ENCODE results near the gene SPRY1. TPM values are rescaled to one million over a fixed set of nuclear protein-coding genes. Genes with fewer than 3 reads are reported as not detected.

Gene SPRY1
- total RNA-seq, 1 experiment from 2014 or later = 4.8 TPM

DNA sequence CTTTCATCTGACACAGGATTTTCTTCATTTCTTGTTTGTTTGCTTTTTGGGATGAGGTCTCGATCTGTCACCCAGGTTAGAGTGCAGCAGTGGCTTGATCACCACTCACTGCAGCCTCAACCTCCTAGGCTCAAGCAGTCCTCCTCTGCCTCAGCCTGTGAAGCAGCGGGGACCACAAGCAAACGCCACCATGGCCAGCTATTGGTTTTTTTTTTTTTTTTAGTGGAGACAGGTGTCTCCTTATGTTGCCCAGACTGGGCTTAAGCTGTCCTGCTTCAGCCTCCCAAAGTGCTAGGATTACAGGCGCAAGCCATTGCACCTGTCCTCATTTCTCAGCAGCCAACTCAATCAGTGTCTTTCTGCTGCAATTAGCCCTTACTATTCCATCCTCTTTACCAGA is 10.3 kb downstream of the SPRY1 start:
- H3K36me3 ChIP-seq (ENCODE audit: control insufficient read depth in 1 of 2, insufficient read depth in 2 of 2, low read length in 2 of 2) = peaks cover under 1 to 5% of the 10 kb centered on the region in 2 experiments; a peak in 2 of 4 replicates
- TF ChIP-seq TCF7L2 (IDR thresholded peaks at IDR 0.05; ENCODE audit: borderline replicate concordance, extremely low read depth, insufficient read depth, insufficient read length) = no peak
- TF ChIP-seq FOSL1 (IDR thresholded peaks at IDR 0.05; ENCODE audit: low read depth) = no peak
- TF ChIP-seq, protein P1, sequence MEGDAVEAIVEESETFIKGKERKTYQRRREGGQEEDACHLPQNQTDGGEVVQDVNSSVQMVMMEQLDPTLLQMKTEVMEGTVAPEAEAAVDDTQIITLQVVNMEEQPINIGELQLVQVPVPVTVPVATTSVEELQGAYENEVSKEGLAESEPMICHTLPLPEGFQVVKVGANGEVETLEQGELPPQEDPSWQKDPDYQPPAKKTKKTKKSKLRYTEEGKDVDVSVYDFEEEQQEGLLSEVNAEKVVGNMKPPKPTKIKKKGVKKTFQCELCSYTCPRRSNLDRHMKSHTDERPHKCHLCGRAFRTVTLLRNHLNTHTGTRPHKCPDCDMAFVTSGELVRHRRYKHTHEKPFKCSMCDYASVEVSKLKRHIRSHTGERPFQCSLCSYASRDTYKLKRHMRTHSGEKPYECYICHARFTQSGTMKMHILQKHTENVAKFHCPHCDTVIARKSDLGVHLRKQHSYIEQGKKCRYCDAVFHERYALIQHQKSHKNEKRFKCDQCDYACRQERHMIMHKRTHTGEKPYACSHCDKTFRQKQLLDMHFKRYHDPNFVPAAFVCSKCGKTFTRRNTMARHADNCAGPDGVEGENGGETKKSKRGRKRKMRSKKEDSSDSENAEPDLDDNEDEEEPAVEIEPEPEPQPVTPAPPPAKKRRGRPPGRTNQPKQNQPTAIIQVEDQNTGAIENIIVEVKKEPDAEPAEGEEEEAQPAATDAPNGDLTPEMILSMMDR (IDR thresholded peaks at IDR 0.05 in 2 of 3, conservative IDR thresholded peaks at IDR 0.05 in 1 of 3; ENCODE audit: borderline replicate concordance in 1 of 3, insufficient read depth in 1 of 3, low read depth in 2 of 3, low read length in 2 of 3) = no peak
- no peak for TF ChIP-seq SIN3A (IDR thresholded peaks at IDR 0.05; ENCODE audit: low read depth)
- no peak for TF ChIP-seq POLR2AphosphoS5 (IDR thresholded peaks at IDR 0.05; ENCODE audit: low read depth, low read length)
- TF ChIP-seq, protein P2, sequence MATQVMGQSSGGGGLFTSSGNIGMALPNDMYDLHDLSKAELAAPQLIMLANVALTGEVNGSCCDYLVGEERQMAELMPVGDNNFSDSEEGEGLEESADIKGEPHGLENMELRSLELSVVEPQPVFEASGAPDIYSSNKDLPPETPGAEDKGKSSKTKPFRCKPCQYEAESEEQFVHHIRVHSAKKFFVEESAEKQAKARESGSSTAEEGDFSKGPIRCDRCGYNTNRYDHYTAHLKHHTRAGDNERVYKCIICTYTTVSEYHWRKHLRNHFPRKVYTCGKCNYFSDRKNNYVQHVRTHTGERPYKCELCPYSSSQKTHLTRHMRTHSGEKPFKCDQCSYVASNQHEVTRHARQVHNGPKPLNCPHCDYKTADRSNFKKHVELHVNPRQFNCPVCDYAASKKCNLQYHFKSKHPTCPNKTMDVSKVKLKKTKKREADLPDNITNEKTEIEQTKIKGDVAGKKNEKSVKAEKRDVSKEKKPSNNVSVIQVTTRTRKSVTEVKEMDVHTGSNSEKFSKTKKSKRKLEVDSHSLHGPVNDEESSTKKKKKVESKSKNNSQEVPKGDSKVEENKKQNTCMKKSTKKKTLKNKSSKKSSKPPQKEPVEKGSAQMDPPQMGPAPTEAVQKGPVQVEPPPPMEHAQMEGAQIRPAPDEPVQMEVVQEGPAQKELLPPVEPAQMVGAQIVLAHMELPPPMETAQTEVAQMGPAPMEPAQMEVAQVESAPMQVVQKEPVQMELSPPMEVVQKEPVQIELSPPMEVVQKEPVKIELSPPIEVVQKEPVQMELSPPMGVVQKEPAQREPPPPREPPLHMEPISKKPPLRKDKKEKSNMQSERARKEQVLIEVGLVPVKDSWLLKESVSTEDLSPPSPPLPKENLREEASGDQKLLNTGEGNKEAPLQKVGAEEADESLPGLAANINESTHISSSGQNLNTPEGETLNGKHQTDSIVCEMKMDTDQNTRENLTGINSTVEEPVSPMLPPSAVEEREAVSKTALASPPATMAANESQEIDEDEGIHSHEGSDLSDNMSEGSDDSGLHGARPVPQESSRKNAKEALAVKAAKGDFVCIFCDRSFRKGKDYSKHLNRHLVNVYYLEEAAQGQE (IDR thresholded peaks at IDR 0.05; ENCODE audit: low read depth) = no peak
- TF ChIP-seq EZH2 (IDR thresholded peaks at IDR 0.05) = no peak
- TF ChIP-seq, protein P3, sequence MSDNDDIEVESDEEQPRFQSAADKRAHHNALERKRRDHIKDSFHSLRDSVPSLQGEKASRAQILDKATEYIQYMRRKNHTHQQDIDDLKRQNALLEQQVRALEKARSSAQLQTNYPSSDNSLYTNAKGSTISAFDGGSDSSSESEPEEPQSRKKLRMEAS (IDR thresholded peaks at IDR 0.05) = no peak
- no peak for TF ChIP-seq EZH2phosphoT487 (IDR thresholded peaks at IDR 0.05; ENCODE audit: borderline replicate concordance)
- no peak for TF ChIP-seq EGR1 (IDR thresholded peaks at IDR 0.05; ENCODE audit: low read depth)
- TF ChIP-seq, protein P4, sequence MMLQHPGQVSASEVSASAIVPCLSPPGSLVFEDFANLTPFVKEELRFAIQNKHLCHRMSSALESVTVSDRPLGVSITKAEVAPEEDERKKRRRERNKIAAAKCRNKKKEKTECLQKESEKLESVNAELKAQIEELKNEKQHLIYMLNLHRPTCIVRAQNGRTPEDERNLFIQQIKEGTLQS (IDR thresholded peaks at IDR 0.05) = no peak
- TF ChIP-seq CEBPB (IDR thresholded peaks at IDR 0.05; ENCODE audit: low read depth) = no peak
- TF ChIP-seq RAD21 (IDR thresholded peaks at IDR 0.05; ENCODE audit: low read depth) = no peak
- TF ChIP-seq ZFX (IDR thresholded peaks at IDR 0.05) = no peak
- no peak for TF ChIP-seq ELF1 (IDR thresholded peaks at IDR 0.05; ENCODE audit: borderline replicate concordance, low read depth)
- no peak for TF ChIP-seq POLR2A (IDR thresholded peaks at IDR 0.05; ENCODE audit: borderline replicate concordance, extremely low read depth, insufficient read depth, insufficient read length)
- TF ChIP-seq, protein P5, sequence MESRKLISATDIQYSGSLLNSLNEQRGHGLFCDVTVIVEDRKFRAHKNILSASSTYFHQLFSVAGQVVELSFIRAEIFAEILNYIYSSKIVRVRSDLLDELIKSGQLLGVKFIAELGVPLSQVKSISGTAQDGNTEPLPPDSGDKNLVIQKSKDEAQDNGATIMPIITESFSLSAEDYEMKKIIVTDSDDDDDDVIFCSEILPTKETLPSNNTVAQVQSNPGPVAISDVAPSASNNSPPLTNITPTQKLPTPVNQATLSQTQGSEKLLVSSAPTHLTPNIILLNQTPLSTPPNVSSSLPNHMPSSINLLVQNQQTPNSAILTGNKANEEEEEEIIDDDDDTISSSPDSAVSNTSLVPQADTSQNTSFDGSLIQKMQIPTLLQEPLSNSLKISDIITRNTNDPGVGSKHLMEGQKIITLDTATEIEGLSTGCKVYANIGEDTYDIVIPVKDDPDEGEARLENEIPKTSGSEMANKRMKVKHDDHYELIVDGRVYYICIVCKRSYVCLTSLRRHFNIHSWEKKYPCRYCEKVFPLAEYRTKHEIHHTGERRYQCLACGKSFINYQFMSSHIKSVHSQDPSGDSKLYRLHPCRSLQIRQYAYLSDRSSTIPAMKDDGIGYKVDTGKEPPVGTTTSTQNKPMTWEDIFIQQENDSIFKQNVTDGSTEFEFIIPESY (IDR thresholded peaks at IDR 0.05; ENCODE audit: extremely low read depth, insufficient replicate concordance, low read length) = no peak
- no peak for TF ChIP-seq YY1 (IDR thresholded peaks at IDR 0.05; ENCODE audit: extremely low read depth, insufficient replicate concordance, low read depth, low read length)
- H3K9ac ChIP-seq (ENCODE audit: low read length) = no peak overlapping the region
- no peak overlapping the region for H3K4me3 ChIP-seq (replicated peaks in 1 of 2; ENCODE audit: low read depth in 1 of 2, low read length in 2 of 2)
- ATAC-seq = no peak
- no TSS peak for BruUV-seq (replicated peaks)
- no peaks in the 10 kb centered on the region for H3K9me3 ChIP-seq (ENCODE audit: control insufficient read depth in 1 of 2, insufficient read depth in 1 of 2, low read depth in 1 of 2, low read length in 2 of 2)
- intact Hi-C loops (cut with micrococcal nuclease) = no loop called here
- no peak for DNase-seq (ENCODE audit: low read depth, low spot score)
- H3K9me2 ChIP-seq (ENCODE audit: insufficient read depth) = no peaks in the 10 kb centered on the region
- H3K4me2 ChIP-seq (ENCODE audit: low read length) = no peak overlapping the region
- ChIA-PET RAD21 (ENCODE audit: low non-redundant PET in 1 of 2, low total read pairs in 2 of 2, uncharacterized antibody in 2 of 2, unreplicated experiment in 2 of 2) (no interaction called here), POLR2A (no interaction called here), CTCF (no interaction called here)
- no peak overlapping the region for H2AFZ ChIP-seq (ENCODE audit: low read depth, low read length, poor library complexity, severe bottlenecking)
- no peaks in the 10 kb centered on the region for H3K27me3 ChIP-seq (ENCODE audit: insufficient read depth, low read length)
- H4K20me1 ChIP-seq (ENCODE audit: insufficient read depth) = no peaks in the 10 kb centered on the region
- no peaks in the 10 kb centered on the region for H3K4me1 ChIP-seq (ENCODE audit: control insufficient read depth in 1 of 2, insufficient read depth in 2 of 2, low read length in 2 of 2)
- H3K27ac ChIP-seq (ENCODE audit: low read depth, low read length) = no peak overlapping the region
- no peaks in the 10 kb centered on the region for H3K79me2 ChIP-seq (ENCODE audit: insufficient read depth, low read length)
